Measurements from ENCODE around the gene ANKK1. TPM values are rescaled to one million over a fixed set of nuclear protein-coding genes. Genes with fewer than 3 reads are reported as not detected.

Gene ANKK1
- total and polyA plus RNA-seq, 4 donors = 0.49 to 1.1 (median 0.66) TPM

GRCh38 chr11:113373981-113374560 is 13.5 kb upstream of the ANKK1 start:
- no peak overlapping the region for H3K4me3 ChIP-seq
- DNase-seq = no peak
- WGBS, 2 donors = 86 to 88% methylated on average over 10 of the region's 10 CpGs

GRCh38 chr11:113375402-113375801 is 12.2 kb upstream of the ANKK1 start:
- Histone ChIP-seq H3K9me3 (ENCODE audit: control insufficient read depth in 4 of 4, insufficient read depth in 3 of 4, low read length in 3 of 4) (no peaks in the 10 kb centered on the region), H3K27ac (ENCODE audit: low read depth in 1 of 2, low read length in 1 of 2) (no peak overlapping the region), H3K27me3 (ENCODE audit: control insufficient read depth in 3 of 3, insufficient read depth in 3 of 3, low read length in 2 of 3) (no peaks in the 10 kb centered on the region), H3K36me3 (ENCODE audit: control insufficient read depth in 4 of 4, insufficient read depth in 4 of 4, low read length in 4 of 4) (peaks cover 0 to 4% (median 0%) of the 10 kb centered on the region in 4 donors), H3K4me3 (no peak overlapping the region), H3K9ac (ENCODE audit: insufficient read depth in 1 of 2, low read length in 2 of 2) (no peak overlapping the region), H3K4me1 (ENCODE audit: control insufficient read depth in 5 of 5, insufficient read depth in 5 of 5, low read length in 5 of 5) (no peaks in the 10 kb centered on the region)
- 89 to 93% methylated on average over 5 of the region's 5 CpGs for WGBS, 2 donors
- no peak for ATAC-seq (ENCODE audit: insufficient read depth, low FRiP score)
- DNase-seq = no peak
- TF ChIP-seq CTCF (IDR thresholded peaks at IDR 0.05; ENCODE audit: control extremely low read depth, extremely low read depth) = no peak

More at GRCh38 chr11:113373981-113374560, 13.5 kb upstream of the ANKK1 start:
- Histone ChIP-seq H3K9ac (ENCODE audit: insufficient read depth in 1 of 2, low read length in 2 of 2) (no peak overlapping the region), H3K9me3 (ENCODE audit: control insufficient read depth in 4 of 4, insufficient read depth in 3 of 4, low read length in 3 of 4) (no peaks in the 10 kb centered on the region), H3K36me3 (ENCODE audit: control insufficient read depth in 4 of 4, insufficient read depth in 4 of 4, low read length in 4 of 4) (peaks cover 0 to 4% (median 0%) of the 10 kb centered on the region in 4 donors), H3K4me1 (ENCODE audit: control insufficient read depth in 5 of 5, insufficient read depth in 5 of 5, low read length in 5 of 5) (no peaks in the 10 kb centered on the region), H3K27me3 (ENCODE audit: control insufficient read depth in 3 of 3, insufficient read depth in 3 of 3, low read length in 2 of 3) (no peaks in the 10 kb centered on the region), H3K27ac (ENCODE audit: low read depth in 1 of 2, low read length in 1 of 2) (no peak overlapping the region)
- no peak for ATAC-seq (ENCODE audit: insufficient read depth, low FRiP score)
- no peak for TF ChIP-seq CTCF (IDR thresholded peaks at IDR 0.05; ENCODE audit: control extremely low read depth, extremely low read depth)

DNA sequence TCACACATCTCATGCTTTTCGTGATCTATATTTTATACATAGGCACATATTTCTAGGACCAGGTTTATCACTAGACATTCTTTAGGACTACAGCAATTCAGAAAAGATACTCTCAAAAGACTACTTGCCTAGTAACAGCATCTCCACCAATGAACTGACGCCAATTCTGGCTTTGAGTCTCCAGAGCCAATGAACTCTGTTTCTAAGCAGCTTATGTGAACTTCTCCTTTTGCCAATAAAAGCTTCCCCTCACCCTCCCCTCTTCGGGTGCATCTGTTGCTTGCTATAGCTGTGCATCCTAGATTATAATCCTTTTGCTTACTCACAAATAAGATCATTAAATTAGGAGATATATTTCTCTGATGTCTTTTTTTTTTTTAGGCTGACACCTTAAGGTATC is 11.4 kb upstream of the ANKK1 start:
- Histone ChIP-seq H3K27me3 (ENCODE audit: control insufficient read depth in 3 of 3, insufficient read depth in 3 of 3, low read length in 2 of 3) (no peaks in the 10 kb centered on the region), H3K4me3 (no peak overlapping the region), H3K9me3 (ENCODE audit: control insufficient read depth in 4 of 4, insufficient read depth in 3 of 4, low read length in 3 of 4) (no peaks in the 10 kb centered on the region), H3K9ac (ENCODE audit: insufficient read depth in 1 of 2, low read length in 2 of 2) (no peak overlapping the region), H3K27ac (ENCODE audit: low read depth in 1 of 2, low read length in 1 of 2) (no peak overlapping the region), H3K36me3 (ENCODE audit: control insufficient read depth in 4 of 4, insufficient read depth in 4 of 4, low read length in 4 of 4) (peaks cover 0 to 4% (median 0%) of the 10 kb centered on the region in 4 donors), H3K4me1 (ENCODE audit: control insufficient read depth in 5 of 5, insufficient read depth in 5 of 5, low read length in 5 of 5) (no peaks in the 10 kb centered on the region)
- no peak for TF ChIP-seq CTCF (IDR thresholded peaks at IDR 0.05; ENCODE audit: control extremely low read depth, extremely low read depth)
- ATAC-seq (ENCODE audit: insufficient read depth, low FRiP score) = peak; percentile 49
- DNase-seq = peak; percentile 36 to 57 (median 55)
- WGBS, 2 donors = 12 to 29% methylated on average over 3 of the region's 3 CpGs

Measured in lung (tissue), 12 donors.